ENCODE data around the gene SOCS2.

DNA sequence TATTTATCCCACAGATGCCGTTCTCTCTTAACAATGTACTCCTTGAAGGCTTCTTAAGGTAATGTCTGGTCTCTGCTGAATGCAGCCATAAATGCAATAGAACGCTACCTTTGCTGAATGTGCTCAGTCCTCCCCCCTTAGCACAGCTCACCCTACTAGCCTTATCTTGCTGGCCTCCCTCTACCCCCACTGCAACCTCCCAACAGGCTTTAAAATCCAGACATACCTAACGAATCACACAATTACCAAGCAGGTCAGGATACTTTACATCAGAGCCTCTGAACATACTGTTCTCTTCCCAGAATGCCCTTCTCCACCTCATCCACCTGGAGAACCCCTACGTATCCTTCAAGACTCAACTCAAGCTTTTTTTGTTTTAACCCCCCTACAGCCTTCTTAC lies 53.7 kb downstream of the SOCS2 start:
- TF ChIP-seq THRA (CRISPR knock-in tag; IDR thresholded peaks at IDR 0.05; ENCODE audit: borderline replicate concordance) (no peak), ZNF121 (CRISPR knock-in tag; IDR thresholded peaks at IDR 0.05) (no peak), ATF3 (CRISPR knock-in tag; IDR thresholded peaks at IDR 0.05) (no peak), CAMTA2 (CRISPR knock-in tag; IDR thresholded peaks at IDR 0.05; ENCODE audit: borderline replicate concordance) (no peak), EZH2 (conservative IDR thresholded peaks at IDR 0.05; ENCODE audit: low read depth, low read length) (no peak), TCF12 (IDR thresholded peaks at IDR 0.05) (no peak), TCF12 (CRISPR knock-in tag; IDR thresholded peaks at IDR 0.05) (no peak), CREB1 (IDR thresholded peaks at IDR 0.05) (no peak), CREB1 (CRISPR knock-in tag; IDR thresholded peaks at IDR 0.05) (no peak), TRIM24 (CRISPR knock-in tag; IDR thresholded peaks at IDR 0.05) (no peak), KDM1A (CRISPR knock-in tag; IDR thresholded peaks at IDR 0.05) (no peak), ZNF274 (CRISPR knock-in tag; IDR thresholded peaks at IDR 0.05) (no peak), SMC3 (IDR thresholded peaks at IDR 0.05; ENCODE audit: low read length) (no peak)
- TF ChIP-seq, protein P1, sequence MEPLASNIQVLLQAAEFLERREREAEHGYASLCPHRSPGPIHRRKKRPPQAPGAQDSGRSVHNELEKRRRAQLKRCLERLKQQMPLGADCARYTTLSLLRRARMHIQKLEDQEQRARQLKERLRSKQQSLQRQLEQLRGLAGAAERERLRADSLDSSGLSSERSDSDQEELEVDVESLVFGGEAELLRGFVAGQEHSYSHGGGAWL (CRISPR knock-in tag; IDR thresholded peaks at IDR 0.05): no peak
